GM18498 (cell line): ENCODE results near the gene DNAAF9.

Source experiments
- ATAC-seq: cut with Tn5 transposase; IDR thresholded peaks from one replicate; pipeline ENCODE4 v1.9.1; 2021; ENCODE audit warnings: mild to moderate bottlenecking, moderate library complexity; ENCODE audit not compliant: unreplicated experiment

DNAAF9 gene

DNA sequence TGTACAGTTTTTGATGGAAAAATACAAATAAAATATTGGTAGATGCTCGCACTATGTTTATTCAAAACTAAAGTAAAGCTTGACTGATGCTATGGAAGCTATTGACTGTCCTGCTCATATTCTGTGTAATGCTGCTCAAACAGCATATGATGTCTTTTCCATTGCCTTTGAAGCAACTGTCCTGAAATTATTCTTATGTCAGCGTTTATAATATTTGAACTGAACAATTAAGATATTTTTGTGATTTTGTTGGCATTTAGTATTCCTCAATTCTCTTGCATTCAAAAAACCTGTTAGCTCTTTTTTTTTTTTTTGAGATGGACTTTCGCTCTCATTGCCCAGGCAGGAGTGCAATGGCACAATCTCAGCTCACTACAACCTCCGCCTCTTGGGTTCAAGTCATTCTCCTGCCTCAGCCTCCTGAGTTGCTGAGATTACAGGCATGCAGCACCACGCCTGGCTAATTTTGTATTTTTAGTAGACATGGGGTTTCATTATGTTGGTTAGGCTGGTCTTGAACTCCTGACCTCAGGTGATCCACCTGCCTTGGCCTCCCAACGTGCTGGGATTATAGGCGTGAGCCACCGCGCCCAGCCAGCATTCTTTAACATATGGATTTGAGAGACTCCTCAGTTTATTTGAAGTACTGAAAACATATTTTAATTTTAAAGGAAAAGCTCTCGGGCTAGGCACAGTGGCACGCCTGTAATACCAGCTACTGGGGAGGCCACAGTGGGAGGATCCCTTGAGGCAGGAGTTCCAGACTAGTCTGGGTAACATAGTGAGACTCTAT is 5.3 kb upstream of the DNAAF9 start:
- ATAC-seq = no peak

- ATAC-seq = no peak
Observed at GRCh38 chr20:3410464-3410863, 3.0 kb upstream of the DNAAF9 start.

- ATAC-seq = no peak
Observed at GRCh38 chr20:3409417-3409816, 1.9 kb upstream of the DNAAF9 start.

DNA sequence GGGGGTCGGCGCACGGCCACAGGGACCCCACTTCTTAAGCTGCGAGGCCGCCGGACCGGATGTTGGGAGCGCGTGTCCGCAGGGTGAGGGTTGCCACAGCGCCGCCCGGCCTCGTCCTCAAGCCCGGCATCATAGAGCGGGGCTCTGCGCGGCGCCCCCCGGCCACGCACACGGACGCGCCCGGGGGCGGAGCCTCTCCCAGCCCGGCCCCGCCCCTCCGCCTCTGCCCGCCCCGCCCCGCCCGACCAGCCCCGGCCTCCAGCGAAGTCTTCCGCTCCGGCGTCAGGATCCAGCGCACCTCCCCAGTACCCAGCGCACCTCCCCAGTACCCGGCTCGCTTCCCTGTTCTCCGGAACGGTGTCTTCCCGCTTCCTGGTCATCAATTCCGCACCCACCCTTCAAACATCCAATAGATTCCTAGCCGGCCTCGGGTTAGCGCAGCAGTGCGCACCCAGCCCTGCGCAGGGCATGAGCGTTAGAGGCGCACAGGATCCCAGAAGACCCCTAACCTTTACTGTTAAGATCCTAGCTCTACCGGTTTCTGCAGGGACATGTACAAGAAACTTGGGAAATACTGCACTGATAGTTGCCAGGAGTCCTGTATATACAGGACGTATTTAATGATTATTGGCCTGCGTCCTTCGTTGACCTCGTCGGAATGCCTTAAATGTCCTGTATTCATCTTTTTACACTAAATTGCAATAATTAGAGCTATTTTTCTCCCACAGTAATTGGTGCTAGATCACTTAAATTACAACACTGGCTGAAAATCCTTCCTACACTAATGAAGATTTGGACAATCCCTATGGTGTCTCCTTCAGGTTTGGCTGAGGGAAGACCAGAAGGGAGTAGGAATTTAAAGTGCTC is 535 bp upstream of the DNAAF9 start:
- peak; percentile 62 for ATAC-seq

- no peak for ATAC-seq
Observed at GRCh38 chr20:3406481-3407039, 909 bp downstream of the DNAAF9 start.

- ATAC-seq = no peak
Observed at GRCh38 chr20:3405696-3406358, 1.6 kb downstream of the DNAAF9 start.

GRCh38 chr20:3405139-3405538 is 2.3 kb downstream of the DNAAF9 start:
- no peak for ATAC-seq

- no peak for ATAC-seq
Observed at GRCh38 chr20:3404402-3404801, 3.1 kb downstream of the DNAAF9 start.

DNA sequence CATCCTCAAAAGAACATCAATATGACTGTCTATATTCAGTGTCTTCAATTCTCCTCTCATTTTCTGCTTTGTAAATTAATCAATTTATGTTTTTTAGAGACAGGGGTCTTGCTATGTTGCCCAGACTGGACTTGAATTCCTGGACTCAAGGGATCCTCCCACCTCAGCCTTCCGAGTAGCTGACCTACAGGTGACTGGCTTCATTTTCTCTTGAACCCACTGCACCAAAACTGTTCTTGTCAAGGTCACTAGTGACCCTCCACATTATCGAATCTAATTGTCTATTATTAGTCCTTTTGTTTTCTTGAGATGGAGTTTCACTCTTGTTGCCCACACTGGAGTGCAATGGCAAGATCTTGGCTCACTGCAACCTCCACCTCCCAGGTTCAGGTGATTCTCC is 3.7 kb downstream of the DNAAF9 start:
- no peak for ATAC-seq

DNA sequence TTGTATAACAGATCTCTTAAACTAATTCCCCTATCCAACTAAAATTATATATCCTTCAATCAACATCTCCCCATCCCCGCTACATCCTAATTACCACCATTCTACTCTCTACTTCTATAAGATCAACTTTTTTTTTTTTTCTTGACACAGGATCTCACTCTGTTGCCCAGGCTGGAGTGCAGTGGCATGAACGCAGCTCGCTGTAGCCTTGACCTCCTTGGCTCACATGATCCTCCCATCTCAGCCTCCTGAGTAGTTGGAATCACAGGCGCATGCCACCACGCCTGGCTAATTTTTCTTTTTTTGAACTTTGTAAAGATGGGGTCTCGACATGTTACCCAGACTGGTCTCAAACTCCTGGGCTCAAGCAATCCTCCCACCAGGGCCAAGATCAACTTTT is 5.0 kb downstream of the DNAAF9 start:
- no peak for ATAC-seq

DNA sequence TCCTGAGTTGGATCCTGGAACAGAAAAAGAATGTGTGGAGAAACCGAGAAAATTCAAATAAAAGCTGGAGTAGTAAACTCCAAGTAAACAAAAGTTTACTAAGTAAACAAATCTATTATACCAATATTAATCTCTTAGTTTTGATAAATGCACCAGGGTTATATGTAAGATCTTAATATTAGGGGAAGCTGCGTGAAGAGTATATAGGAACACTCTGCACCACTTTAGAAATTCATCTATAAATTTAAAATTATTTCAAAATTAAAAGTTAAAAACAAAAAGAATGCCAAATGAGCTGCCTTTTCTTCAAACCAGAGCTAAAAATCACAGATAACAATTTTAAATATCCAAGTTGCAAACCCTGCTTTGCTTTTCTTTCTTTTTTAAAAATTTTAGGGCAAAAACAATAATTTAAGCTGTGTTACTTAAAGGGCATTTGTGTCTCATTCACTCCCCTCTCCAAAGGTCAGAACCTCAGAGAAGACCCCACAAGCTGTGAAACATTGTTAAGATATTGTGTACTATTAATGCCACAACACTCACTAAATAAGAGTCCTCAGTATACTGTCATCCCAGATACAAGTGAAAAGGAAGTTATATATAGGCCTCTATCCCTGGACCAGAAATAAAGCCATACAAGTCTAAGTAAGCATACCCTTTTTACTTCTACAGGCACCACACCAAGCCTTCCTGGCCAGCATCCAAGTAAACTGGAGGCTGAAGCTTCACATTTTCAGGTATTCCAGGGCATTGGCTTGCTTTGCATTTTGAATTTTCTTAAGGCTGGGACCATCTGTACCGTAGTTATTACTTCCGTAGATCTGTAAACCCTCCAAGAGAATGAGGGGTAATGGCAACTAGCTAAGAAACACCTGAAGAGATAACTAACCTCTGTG is 7.0 kb downstream of the DNAAF9 start:
- no peak for ATAC-seq

GRCh38 chr20:3398681-3399252 is 8.7 kb downstream of the DNAAF9 start:
- no peak for ATAC-seq

GRCh38 chr20:3396492-3396891 is 11.0 kb downstream of the DNAAF9 start:
- no peak for ATAC-seq

- no peak for ATAC-seq
Observed at GRCh38 chr20:3392756-3393155, 14.7 kb downstream of the DNAAF9 start.

GRCh38 chr20:3390759-3391425 is 16.6 kb downstream of the DNAAF9 start:
- ATAC-seq = no peak

DNA sequence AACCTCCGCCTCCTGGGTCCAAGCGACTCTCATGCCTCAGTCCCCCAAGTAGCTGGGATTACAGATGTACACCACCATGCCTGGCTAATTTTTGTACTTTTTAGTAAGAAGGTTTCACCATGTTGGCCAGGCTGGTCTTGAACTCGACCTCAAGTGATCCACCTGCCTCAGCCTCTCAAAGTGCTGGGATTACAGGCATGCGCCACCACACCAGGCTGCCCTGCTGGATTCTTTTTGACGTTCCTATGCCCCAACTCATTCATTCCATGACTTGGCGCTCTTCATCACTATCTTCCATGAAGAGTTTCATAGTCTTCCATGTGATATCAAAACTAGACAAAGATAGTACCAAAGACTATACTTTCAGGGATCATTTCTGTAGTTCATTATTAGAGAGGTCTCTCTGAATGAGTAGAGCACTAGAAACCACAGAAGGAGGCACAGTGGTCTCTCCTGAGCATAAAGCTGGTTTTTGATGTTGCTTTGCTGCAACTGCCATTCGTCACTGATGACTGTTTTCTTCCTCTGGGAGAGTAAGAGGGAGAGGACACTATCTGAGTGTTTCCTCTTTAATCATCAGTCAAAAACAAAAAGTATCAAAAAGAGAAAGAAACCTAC is 23.5 kb downstream of the DNAAF9 start:
- ATAC-seq = no peak

DNA sequence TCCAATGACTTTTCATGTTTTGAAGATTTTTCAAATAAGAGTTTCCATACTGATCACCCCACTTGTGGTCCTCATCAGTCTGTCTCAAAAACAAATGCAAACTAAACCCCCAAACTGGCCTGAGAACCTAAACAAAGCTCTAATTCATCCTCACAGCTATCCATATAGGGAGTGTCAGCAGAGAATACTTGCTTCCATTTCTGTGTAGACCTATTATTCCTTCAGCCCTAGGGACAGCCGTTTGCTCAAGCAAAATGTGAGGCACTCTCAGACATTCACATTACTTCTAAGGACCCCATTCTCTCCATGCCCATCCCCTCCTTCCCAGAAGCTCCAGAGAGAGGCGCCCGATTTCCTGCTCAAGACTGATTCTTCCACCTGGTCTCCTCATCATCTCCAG is 24.6 kb downstream of the DNAAF9 start:
- ATAC-seq = no peak

DNA sequence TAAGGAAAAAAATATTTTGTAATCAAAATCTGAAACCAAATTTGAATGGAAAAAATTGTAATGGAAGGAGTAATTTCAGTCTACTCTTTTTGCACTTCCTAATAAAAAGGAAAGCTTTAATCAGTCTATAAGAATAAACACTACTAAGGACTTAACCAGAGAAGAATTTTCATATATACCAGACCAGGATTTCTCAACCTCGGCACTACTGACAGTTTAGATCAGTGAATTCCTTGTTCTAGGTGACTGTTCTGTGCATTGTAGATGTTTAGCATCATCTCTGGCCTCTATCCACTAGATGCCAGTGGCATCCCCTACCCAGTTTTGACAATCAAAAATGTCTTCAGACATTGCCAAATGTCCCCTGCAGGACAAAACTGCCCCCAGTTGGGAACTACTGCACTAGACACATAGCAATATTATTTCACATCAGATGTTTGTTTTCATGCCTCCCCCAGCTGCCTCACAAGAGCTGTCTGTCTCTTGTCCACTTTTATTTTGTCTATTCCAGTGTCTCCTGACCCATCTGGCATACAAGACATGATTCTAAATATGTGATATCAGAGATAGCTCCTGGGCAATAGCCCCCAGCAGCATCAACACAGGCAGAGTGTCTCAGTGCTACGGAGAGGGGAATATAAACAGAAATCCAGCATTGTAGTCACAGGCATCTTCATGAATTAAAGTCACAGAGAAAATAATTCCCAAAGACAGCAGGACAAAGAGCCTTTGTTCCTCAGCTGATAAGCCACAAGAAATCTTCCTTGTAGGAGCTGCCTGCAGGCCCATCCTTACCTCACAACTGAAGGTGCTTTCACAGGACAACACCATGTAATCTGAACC is 27.0 kb downstream of the DNAAF9 start:
- ATAC-seq = no peak
